K562 (cell line): ENCODE measurements around the gene EID2. TPM values are rescaled to one million over a fixed set of nuclear protein-coding genes. Genes with fewer than 3 reads are reported as not detected.

Experiments
- ATAC-seq: fragments of 200-7000 bp; cut with Tn5 transposase; 3 replicates; pipeline ENCODE4 v1.9.1; 2020; ENCODE audit warnings: moderate library complexity
- BruUV-seq: library from RNA; stranded (reverse); fragments of 400-500 nt; replicated peaks from 2 replicates; lab custom pipeline; 2021; lab: Mats Ljungman, UMichigan
- CTCF ChIA-PET: fragments of 300-600 bp; formaldehyde crosslinking; extraction: SDS; loops from one replicate; lab custom pipeline; 2021; ENCODE audit warnings: low intra/inter-chr PET ratio; lab: Yijun Ruan, JAX
- POLR2A ChIA-PET: fragments of 300-600, 350-650 bp; sonication (Branson Sonifier 250); formaldehyde crosslinking; extraction: SDS; loops from one replicate; lab custom pipeline; 2021; ENCODE audit warnings: antibody characterized with exemption, inconsistent platforms; lab: Yijun Ruan, JAX
- DNase-seq, 4 experiments: peaks; one replicate each; pipeline versions ENCODE4 v3.0.0 to v3.0.0-alpha.2; 2011 to 2018; ENCODE audit warnings: low spot score in 3 of 4, mixed read lengths in 3 of 4; ENCODE audit errors: extremely low read depth in 1 of 4
- FAIRE-seq: peaks from 2 replicates; lab custom pipeline; 2011; peaks lifted over from hg19 to GRCh38; lab: Jason Lieb, UNC
- H2AFZ ChIP-seq: 2 replicates; pipeline ENCODE4 v1.6.0; 2011; ENCODE audit warnings: low read depth, low read length, control low read depth, inconsistent platforms
- H3K27ac ChIP-seq: fragments of 200-600 bp; 3 replicates; pipeline ENCODE4 v1.8.0; 2011; ENCODE audit warnings: low read depth, mild to moderate bottlenecking, control low read depth, inconsistent platforms, low read length, moderate library complexity, mixed read lengths; ENCODE audit errors: extremely low read depth
- H3K27me3 ChIP-seq, 2 experiments: fragments of 300-600 bp in 1 of 2; 2 replicates in 1 of 2; 3 replicates in 1 of 2; pipeline versions ENCODE4 v1.6.0 to v1.8.0; 2011; ENCODE audit warnings: inconsistent platforms in 2 of 2, low read length in 2 of 2, mild to moderate bottlenecking in 1 of 2, mixed read lengths in 1 of 2, moderate library complexity in 1 of 2; ENCODE audit not compliant: control insufficient read depth in 2 of 2, insufficient read depth in 2 of 2
- H3K36me3 ChIP-seq: fragments of 300-600 bp; 3 replicates; pipeline ENCODE4 v1.8.0; 2011; ENCODE audit warnings: mild to moderate bottlenecking, low read length, inconsistent platforms; ENCODE audit not compliant: control insufficient read depth, insufficient read depth
- H3K4me1 ChIP-seq, 2 experiments: fragments of 200-600 bp in 1 of 2; replicated peaks in 1 of 2; 2 replicates in 1 of 2; 3 replicates in 1 of 2; pipeline versions ENCODE4 v1.5.1 to v1.8.0; 2011; ENCODE audit warnings: inconsistent platforms in 2 of 2, low read length in 2 of 2, mild to moderate bottlenecking in 1 of 2, mixed read lengths in 1 of 2, moderate library complexity in 1 of 2; ENCODE audit not compliant: control insufficient read depth in 2 of 2, insufficient read depth in 2 of 2
- H3K4me2 ChIP-seq: 2 replicates; pipeline ENCODE4 v1.6.1; 2011; ENCODE audit warnings: low read length, control low read depth, inconsistent platforms, mixed read lengths; ENCODE audit not compliant: insufficient read depth
- H3K4me3 ChIP-seq: fragments of 200-600 bp; sonication (generic), shearing (Covaris generic); 2 replicates; pipeline ENCODE4 v1.5.1; 2016; ENCODE audit warnings: control low read depth, inconsistent platforms
- H3K79me2 ChIP-seq: fragments of 200-600 bp; 3 replicates; pipeline ENCODE4 v1.8.0; 2011; ENCODE audit warnings: low read length, inconsistent platforms; ENCODE audit not compliant: control insufficient read depth, insufficient read depth
- H3K9ac ChIP-seq, 2 experiments: 2 replicates each; pipeline versions ENCODE4 v1.6.0 to v1.6.1; 2011; ENCODE audit warnings: low read depth in 2 of 2, low read length in 2 of 2, control low read depth in 1 of 2, inconsistent platforms in 1 of 2, mild to moderate bottlenecking in 1 of 2, mixed read lengths in 1 of 2; ENCODE audit not compliant: insufficient read depth in 1 of 2
- H3K9me1 ChIP-seq: one replicate; pipeline ENCODE4 v1.6.0; 2011; ENCODE audit warnings: inconsistent platforms, mild to moderate bottlenecking, low read length, moderate library complexity; ENCODE audit not compliant: control insufficient read depth, insufficient read depth
- H3K9me3 ChIP-seq: replicated peaks from 2 replicates; pipeline ENCODE4 v1.5.1; 2011; ENCODE audit warnings: low read depth, low read length, inconsistent platforms; ENCODE audit not compliant: control insufficient read depth, insufficient read depth
- H4K20me1 ChIP-seq: replicated peaks from 2 replicates; pipeline ENCODE4 v1.6.1; 2011; ENCODE audit warnings: low read length, inconsistent platforms, mixed read lengths; ENCODE audit not compliant: control insufficient read depth, insufficient read depth
- ADNP ChIP-seq: fragments of 200-800 bp; sonication (Bioruptor generic); IDR thresholded peaks from 2 replicates; pipeline ENCODE4 v1.6.1; 2016; ENCODE audit warnings: missing genetic modification characterization, missing compliant biosample characterization
- BCOR ChIP-seq: fragments of 450-650 bp; IDR thresholded peaks from 2 replicates; pipeline ENCODE4 v1.6.1; 2016
- DACH1 ChIP-seq: fragments of 450-650 bp; IDR thresholded peaks from 2 replicates; pipeline ENCODE4 v1.6.1; 2018; ENCODE audit not compliant: partially characterized antibody
- POLR2G ChIP-seq: fragments of 200-400 bp; formaldehyde crosslinking; IDR thresholded peaks from 2 replicates; pipeline ENCODE4 v1.6.1; 2017; ENCODE audit warnings: low read depth, mild to moderate bottlenecking, antibody characterized with exemption, low read length, moderate library complexity
- RBFOX2 ChIP-seq: fragments of 200-400 bp; formaldehyde crosslinking; IDR thresholded peaks from 2 replicates; pipeline ENCODE4 v1.6.1; 2017; ENCODE audit warnings: low read depth, mild to moderate bottlenecking, low read length, moderate library complexity
- ZNF197 ChIP-seq: fragments of 200-800 bp; sonication (Bioruptor generic); IDR thresholded peaks from 2 replicates; pipeline ENCODE4 v1.6.1; 2016; ENCODE audit warnings: low read depth, missing genetic modification characterization, missing compliant biosample characterization
- WGBS: fragments of 100-300 bp; shearing (Covaris generic); methylation state at CpG from one replicate; pipeline ENCODE4 v1.1.6; 2016; ENCODE audit warnings: low coverage, mixed read lengths; ENCODE audit not compliant: insufficient coverage; ENCODE audit errors: missing lambda C conversion rate; 5-methylcytosine and 5-hydroxymethylcytosine counted together
- in situ Hi-C: fragments of 300-500 bp; cut with MboI; formaldehyde crosslinking; loops from 4 replicates; pipeline ENCODE4 v1.15.0; 2018; ENCODE audit warnings: inconsistent platforms, mixed read lengths
- intact Hi-C: fragments of 100-400 bp; cut with micrococcal nuclease; formaldehyde crosslinking; loops from 2 replicates; pipeline ENCODE4 v1.14.2; 2022
- polyA plus RNA-seq, 8 experiments: library from polyadenylated mRNA; depleted of rRNA in 4 of 8; stranded (reverse) in 5 of 8; unstranded in 3 of 8; fragments of >200 nt; fragmentation: Nextera tagmentation in 2 of 8; fragmentation: Illumina TruSeq in 1 of 8; extraction: Ambion mirVana in 2 of 8; extraction: Trizol in 1 of 8; gene quantifications; 2 replicates each; pipeline versions ENCODE4 v1.2.1 to v1.2.3, GENCODE V29; 2011 to 2014; ENCODE audit warnings: inconsistent platforms in 1 of 8, missing spikeins in 1 of 8
- total RNA-seq, 7 experiments: library from RNA; depleted of rRNA in 6 of 7; stranded (reverse); fragments of >200 nt in 6 of 7; fragmentation: Illumina TruSeq in 2 of 7; extraction: Trizol in 2 of 7; gene quantifications; 2 replicates each; pipeline versions ENCODE4 v1.2.1 to v1.2.3, GENCODE V29; 2011 to 2021; ENCODE audit warnings: low replicate concordance in 1 of 7
- TF ChIP-seq, protein P1 (sequence below): fragments of 450-650 bp; conservative IDR thresholded peaks from 2 replicates; pipeline ENCODE4 v1.6.1; 2016; ENCODE audit warnings: missing genetic modification characterization, low read depth, mild to moderate bottlenecking, control low read depth, missing compliant biosample characterization
- TF ChIP-seq, protein P2 (sequence below): fragments of 200-600 bp; sonication (generic); IDR thresholded peaks from one replicate; pipeline ENCODE4 v1.6.1; 2012; ENCODE audit warnings: mild to moderate bottlenecking, low read depth, low read length, inconsistent platforms

Gene EID2
- total and polyA plus RNA-seq, 9 of the 15 experiments (the other 6 are each of a cell fraction or from before 2014, with no cell fraction given): 2.5 to 18.5 (median 11.3) TPM

DNA sequence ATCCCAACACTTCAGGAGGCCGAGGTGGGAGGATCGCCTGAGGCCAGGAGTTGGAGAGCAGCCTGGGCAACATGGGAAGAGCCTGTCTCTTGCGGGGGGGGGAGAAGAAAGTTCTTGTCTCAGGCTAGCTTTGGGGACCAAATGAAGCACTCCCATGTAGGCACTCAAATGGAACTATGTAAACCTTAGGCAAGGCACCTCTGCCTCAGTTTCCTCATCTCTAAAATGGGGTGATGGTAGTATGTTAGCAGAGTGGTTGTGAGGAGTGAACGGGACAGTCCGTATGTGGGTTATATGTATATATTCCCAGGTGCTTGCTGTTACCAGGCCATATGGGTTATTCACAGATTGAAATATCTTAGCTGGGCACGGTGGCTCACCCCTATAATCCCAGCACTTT is 47.7 kb downstream of the EID2 start (continued):
- TF ChIP-seq, protein P1, sequence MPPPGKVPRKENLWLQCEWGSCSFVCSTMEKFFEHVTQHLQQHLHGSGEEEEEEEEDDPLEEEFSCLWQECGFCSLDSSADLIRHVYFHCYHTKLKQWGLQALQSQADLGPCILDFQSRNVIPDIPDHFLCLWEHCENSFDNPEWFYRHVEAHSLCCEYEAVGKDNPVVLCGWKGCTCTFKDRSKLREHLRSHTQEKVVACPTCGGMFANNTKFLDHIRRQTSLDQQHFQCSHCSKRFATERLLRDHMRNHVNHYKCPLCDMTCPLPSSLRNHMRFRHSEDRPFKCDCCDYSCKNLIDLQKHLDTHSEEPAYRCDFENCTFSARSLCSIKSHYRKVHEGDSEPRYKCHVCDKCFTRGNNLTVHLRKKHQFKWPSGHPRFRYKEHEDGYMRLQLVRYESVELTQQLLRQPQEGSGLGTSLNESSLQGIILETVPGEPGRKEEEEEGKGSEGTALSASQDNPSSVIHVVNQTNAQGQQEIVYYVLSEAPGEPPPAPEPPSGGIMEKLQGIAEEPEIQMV (tag): no peak
- TF ChIP-seq ADNP (tag) (0 out of 2 replicates have a peak, but pooled peaks have one; percentile 31), ZNF197 (CRISPR knock-in tag) (no peak), BCOR (peak; percentile 85)

DNA sequence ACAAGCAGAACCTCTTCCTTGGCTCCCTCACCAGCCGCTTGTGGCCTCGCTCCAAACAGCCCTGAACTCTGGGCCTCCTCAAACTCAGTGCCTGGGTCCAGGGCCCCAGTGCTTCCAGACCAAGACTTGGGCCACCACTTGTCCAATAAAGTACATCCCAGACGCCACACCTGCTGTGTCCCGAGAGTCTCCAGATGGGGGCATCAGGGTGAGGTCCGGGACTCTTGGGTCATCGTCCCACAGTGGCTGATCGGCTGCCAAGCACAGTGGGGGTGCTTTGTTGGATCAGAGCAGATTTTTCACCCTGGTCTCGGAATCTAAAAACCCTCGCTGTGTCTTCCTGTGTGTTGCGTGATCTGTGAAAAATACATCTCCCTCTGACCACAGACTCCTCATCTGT is 50.2 kb downstream of the EID2 start:
- Histone ChIP-seq H3K4me3 (no peak overlapping the region), H3K4me2 (no peak overlapping the region), H3K27ac (no peak overlapping the region), H3K9me3 (no peaks in the 10 kb centered on the region), H3K9me1 (no peaks in the 10 kb centered on the region), H3K9ac (no peak overlapping the region; a peak in 1 of 4 replicates), H3K36me3 (peaks cover 68% of the 10 kb centered on the region), H4K20me1 (no peaks in the 10 kb centered on the region), H3K27me3 (no peaks in the 10 kb centered on the region), H3K79me2 (peaks cover 3% of the 10 kb centered on the region; the same call in 1 of the 3 replicates), H2AFZ (no peak overlapping the region), H3K4me1 (peaks cover 0 to 3% of the 10 kb centered on the region in 2 experiments; a peak in 1 of 5 replicates)
- intact Hi-C loops: no loop called here
- no TSS peak for BruUV-seq
- in situ Hi-C loops: no loop called here
- ATAC-seq (no peak), DNase-seq (peak in 1 of 4 experiments; percentile 12), FAIRE-seq (no peak)
- POLR2A ChIA-PET: interaction anchor here (0.6 to 0.7 kb wide), 2 partner anchors 23 to 36 kb away, joined by 3 read pairs; no protein-coding TSS in a partner anchor
- WGBS: 89% methylated on average over 10 of the region's 10 CpGs
- CTCF ChIA-PET: no interaction called here
- TF ChIP-seq RBFOX2 (peak; percentile 53), DACH1 (no peak), POLR2G (0 out of 2 replicates have a peak, but pooled peaks have one; percentile 21)
- TF ChIP-seq, protein P2, sequence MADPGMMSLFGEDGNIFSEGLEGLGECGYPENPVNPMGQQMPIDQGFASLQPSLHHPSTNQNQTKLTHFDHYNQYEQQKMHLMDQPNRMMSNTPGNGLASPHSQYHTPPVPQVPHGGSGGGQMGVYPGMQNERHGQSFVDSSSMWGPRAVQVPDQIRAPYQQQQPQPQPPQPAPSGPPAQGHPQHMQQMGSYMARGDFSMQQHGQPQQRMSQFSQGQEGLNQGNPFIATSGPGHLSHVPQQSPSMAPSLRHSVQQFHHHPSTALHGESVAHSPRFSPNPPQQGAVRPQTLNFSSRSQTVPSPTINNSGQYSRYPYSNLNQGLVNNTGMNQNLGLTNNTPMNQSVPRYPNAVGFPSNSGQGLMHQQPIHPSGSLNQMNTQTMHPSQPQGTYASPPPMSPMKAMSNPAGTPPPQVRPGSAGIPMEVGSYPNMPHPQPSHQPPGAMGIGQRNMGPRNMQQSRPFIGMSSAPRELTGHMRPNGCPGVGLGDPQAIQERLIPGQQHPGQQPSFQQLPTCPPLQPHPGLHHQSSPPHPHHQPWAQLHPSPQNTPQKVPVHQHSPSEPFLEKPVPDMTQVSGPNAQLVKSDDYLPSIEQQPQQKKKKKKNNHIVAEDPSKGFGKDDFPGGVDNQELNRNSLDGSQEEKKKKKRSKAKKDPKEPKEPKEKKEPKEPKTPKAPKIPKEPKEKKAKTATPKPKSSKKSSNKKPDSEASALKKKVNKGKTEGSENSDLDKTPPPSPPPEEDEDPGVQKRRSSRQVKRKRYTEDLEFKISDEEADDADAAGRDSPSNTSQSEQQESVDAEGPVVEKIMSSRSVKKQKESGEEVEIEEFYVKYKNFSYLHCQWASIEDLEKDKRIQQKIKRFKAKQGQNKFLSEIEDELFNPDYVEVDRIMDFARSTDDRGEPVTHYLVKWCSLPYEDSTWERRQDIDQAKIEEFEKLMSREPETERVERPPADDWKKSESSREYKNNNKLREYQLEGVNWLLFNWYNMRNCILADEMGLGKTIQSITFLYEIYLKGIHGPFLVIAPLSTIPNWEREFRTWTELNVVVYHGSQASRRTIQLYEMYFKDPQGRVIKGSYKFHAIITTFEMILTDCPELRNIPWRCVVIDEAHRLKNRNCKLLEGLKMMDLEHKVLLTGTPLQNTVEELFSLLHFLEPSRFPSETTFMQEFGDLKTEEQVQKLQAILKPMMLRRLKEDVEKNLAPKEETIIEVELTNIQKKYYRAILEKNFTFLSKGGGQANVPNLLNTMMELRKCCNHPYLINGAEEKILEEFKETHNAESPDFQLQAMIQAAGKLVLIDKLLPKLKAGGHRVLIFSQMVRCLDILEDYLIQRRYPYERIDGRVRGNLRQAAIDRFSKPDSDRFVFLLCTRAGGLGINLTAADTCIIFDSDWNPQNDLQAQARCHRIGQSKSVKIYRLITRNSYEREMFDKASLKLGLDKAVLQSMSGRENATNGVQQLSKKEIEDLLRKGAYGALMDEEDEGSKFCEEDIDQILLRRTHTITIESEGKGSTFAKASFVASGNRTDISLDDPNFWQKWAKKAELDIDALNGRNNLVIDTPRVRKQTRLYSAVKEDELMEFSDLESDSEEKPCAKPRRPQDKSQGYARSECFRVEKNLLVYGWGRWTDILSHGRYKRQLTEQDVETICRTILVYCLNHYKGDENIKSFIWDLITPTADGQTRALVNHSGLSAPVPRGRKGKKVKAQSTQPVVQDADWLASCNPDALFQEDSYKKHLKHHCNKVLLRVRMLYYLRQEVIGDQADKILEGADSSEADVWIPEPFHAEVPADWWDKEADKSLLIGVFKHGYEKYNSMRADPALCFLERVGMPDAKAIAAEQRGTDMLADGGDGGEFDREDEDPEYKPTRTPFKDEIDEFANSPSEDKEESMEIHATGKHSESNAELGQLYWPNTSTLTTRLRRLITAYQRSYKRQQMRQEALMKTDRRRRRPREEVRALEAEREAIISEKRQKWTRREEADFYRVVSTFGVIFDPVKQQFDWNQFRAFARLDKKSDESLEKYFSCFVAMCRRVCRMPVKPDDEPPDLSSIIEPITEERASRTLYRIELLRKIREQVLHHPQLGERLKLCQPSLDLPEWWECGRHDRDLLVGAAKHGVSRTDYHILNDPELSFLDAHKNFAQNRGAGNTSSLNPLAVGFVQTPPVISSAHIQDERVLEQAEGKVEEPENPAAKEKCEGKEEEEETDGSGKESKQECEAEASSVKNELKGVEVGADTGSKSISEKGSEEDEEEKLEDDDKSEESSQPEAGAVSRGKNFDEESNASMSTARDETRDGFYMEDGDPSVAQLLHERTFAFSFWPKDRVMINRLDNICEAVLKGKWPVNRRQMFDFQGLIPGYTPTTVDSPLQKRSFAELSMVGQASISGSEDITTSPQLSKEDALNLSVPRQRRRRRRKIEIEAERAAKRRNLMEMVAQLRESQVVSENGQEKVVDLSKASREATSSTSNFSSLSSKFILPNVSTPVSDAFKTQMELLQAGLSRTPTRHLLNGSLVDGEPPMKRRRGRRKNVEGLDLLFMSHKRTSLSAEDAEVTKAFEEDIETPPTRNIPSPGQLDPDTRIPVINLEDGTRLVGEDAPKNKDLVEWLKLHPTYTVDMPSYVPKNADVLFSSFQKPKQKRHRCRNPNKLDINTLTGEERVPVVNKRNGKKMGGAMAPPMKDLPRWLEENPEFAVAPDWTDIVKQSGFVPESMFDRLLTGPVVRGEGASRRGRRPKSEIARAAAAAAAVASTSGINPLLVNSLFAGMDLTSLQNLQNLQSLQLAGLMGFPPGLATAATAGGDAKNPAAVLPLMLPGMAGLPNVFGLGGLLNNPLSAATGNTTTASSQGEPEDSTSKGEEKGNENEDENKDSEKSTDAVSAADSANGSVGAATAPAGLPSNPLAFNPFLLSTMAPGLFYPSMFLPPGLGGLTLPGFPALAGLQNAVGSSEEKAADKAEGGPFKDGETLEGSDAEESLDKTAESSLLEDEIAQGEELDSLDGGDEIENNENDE: no peak
